ENCODE results near the gene TMEM141.

DNA sequence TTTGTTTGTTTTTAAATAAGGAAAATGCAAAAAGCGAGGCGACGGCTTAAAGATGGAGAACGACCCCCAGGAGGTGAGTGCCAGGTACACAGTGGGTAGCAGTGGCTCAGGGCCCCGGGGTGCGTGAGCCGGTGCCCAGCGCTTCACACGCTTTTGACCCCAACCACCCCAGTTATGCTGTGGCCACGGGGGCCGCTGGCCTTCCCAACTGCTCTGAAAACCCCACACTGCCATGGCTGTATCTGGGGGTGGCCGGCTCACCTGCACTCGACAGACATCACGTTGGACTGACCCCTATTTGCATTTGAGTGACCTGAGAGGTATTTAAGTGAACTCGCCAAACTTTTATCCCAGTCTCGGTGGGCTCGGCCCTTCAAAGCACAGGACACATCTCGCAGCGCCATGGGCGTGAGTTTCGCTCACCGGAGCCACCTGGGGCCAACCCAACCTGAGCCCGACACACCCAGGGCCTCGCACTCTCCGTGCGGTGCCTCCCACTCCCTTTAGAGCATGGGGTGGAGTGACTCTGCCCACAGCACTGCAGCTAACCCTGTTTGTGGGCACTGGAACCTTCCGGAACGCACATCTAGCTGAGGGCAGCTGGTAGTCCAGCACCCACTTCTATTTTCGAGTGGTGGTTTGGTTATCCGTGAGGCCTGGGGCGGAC is 37.5 kb downstream of the TMEM141 start:
- no peak for TF ChIP-seq CTCF (IDR thresholded peaks at IDR 0.05)
- TF ChIP-seq POLR2A (IDR thresholded peaks at IDR 0.05) = no peak
